Fibroblast of pulmonary artery (primary cell): ENCODE results near the gene MTMR1.

Experiments
- DNase-seq: peaks from one replicate; pipeline ENCODE4 v3.0.0-alpha.2; 2010; ENCODE audit warnings: low read depth
- H3K4me3 ChIP-seq: replicated peaks from 2 replicates; pipeline ENCODE4 v1.5.1; 2011; ENCODE audit warnings: low read depth, mild to moderate bottlenecking, control low read depth, low read length, moderate library complexity
- CTCF ChIP-seq: IDR thresholded peaks from 2 replicates; pipeline ENCODE4 v1.5.1; 2011; ENCODE audit warnings: mild to moderate bottlenecking, control low read depth, low read length, inconsistent platforms; ENCODE audit errors: missing control alignments

MTMR1 gene

DNA sequence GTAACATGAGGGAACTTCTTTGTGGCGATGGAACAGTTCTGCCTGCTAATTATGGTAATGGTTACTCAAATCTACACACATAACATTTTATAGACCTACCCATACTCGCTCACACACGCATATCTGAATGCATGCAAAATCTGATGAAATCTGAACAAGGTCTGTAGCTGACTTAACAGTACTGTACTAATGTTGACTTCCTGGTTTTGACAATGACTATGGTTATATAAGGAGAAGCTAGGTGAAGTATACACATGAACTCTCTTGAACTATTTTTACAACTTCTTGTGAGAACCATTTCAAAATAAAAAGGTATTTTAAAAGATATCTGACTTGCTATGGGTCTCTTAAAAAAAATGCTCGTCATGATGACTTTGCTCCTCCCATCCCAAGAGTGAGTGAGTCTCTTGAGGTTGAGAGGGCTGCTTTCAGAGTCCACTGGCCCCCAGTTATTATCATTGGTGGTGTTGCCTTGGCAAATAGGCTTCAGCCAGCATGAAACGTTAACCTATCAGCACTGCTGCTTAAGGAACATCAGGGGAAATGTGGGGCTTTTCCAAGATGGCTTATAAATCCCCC, 99.8 kb downstream of the MTMR1 start:
- no peak overlapping the region for H3K4me3 ChIP-seq
- DNase-seq, result no peak
- TF ChIP-seq CTCF, result no peak

DNA sequence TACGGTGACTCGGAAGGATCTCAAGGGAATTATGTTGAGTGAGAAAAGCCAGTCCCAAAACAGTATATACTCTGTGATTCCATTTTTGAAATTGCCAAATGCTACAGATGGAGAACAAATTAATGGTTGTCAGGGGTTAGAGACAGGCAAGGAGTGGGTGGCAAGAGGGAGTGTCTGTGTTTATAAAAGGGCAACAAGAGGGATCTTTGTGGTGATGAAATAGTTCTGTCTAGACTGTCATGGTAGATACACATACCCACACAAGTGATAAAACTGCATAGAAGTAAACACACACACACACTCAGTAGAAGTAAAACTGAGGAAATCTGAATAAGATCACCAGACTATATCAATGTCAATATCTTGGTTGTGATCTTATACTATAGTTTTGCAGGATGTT, 112.5 kb downstream of the MTMR1 start:
- TF ChIP-seq CTCF, result no peak
- no peak overlapping the region for H3K4me3 ChIP-seq
- DNase-seq, result no peak

- H3K4me3 ChIP-seq, result no peak overlapping the region
- no peak for TF ChIP-seq CTCF
- no peak for DNase-seq
Observed at GRCh38 chrX:150806827-150807226, 113.6 kb downstream of the MTMR1 start.

GRCh38 chrX:150813922-150814321, 120.7 kb downstream of the MTMR1 start:
- DNase-seq, result no peak
- TF ChIP-seq CTCF, result no peak
- no peak overlapping the region for H3K4me3 ChIP-seq
